Cardiac fibroblast (primary cell): ENCODE data around the gene HELZ.
"Not testable (repeated sequence)": the region's sequence is repeated elsewhere in the genome, so short reads cannot be mapped to it uniquely, and the experiment has no call there.

Experiments
- DNase-seq, 2 donors: peaks; one replicate each; pipeline versions ENCODE4 v3.0.0 to v3.0.0-alpha.2; 2010; ENCODE audit warnings: low read depth in 2 of 2
- H3K4me3 ChIP-seq, 2 donors: replicated peaks in 1 of 2; 1 replicate in 1 of 2; 2 replicates in 1 of 2; pipeline ENCODE4 v1.5.1; 2011; ENCODE audit warnings: low read depth in 2 of 2, low read length in 2 of 2, mild to moderate bottlenecking in 2 of 2, moderate library complexity in 1 of 2
- CTCF ChIP-seq: IDR thresholded peaks from one replicate; pipeline ENCODE4 v1.5.1; 2011; ENCODE audit warnings: low read depth, mild to moderate bottlenecking, low read length, inconsistent platforms

The HELZ gene

GRCh38 chr17:67150826-67151225, 94.2 kb downstream of the HELZ start:
- H3K4me3 ChIP-seq: no peak overlapping the region
- TF ChIP-seq CTCF: no peak
- no peak for DNase-seq

- TF ChIP-seq CTCF: no peak
- DNase-seq: no peak
- H3K4me3 ChIP-seq: no peak overlapping the region
These were observed 96.6 kb downstream of the HELZ start for GRCh38 chr17:67148352-67148751.

GRCh38 chr17:67145183-67145805, 99.7 kb downstream of the HELZ start:
- no peak for TF ChIP-seq CTCF
- H3K4me3 ChIP-seq: no peak overlapping the region
- DNase-seq: no peak

- DNase-seq: no peak
- no peak overlapping the region for H3K4me3 ChIP-seq
- TF ChIP-seq CTCF: no peak
These were observed 101.7 kb downstream of the HELZ start for GRCh38 chr17:67143318-67143717.

GRCh38 chr17:67142030-67142429, 103.0 kb downstream of the HELZ start:
- not testable (repeated sequence) for H3K4me3 ChIP-seq, DNase-seq

GRCh38 chr17:67139784-67140665, 105.0 kb downstream of the HELZ start:
- no peak for TF ChIP-seq CTCF
- H3K4me3 ChIP-seq: no peak overlapping the region
- peak; percentile 63 to 68 for DNase-seq

- H3K4me3 ChIP-seq: no peak overlapping the region
- no peak for DNase-seq
- no peak for TF ChIP-seq CTCF
These were observed 105.7 kb downstream of the HELZ start for GRCh38 chr17:67139289-67139688.
